Posterior vena cava (tissue), 2 donors: ENCODE results near the gene NFKBIA. TPM values are rescaled to one million over a fixed set of nuclear protein-coding genes. Genes with fewer than 3 reads are reported as not detected.
"Not testable (repeated sequence)": the region's sequence is repeated elsewhere in the genome, so short reads cannot be mapped to it uniquely, and the experiment has no call there.

Experiments used
- DNase-seq: peaks from one replicate; pipeline ENCODE4 v3.0.0-alpha.2; 2020; ENCODE audit warnings: low spot score
- intact Hi-C, 2 donors: fragments of 100-400 bp; cut with DNase I; formaldehyde crosslinking; loops; one replicate each; pipeline versions ENCODE4 v1.14.1 to v1.14.2; 2022 to 2023
- long read RNA-seq, 2 donors: library from polyadenylated mRNA; unstranded; transcript quantifications; one replicate each; pipeline ENCODE4 v2.0.0, GENCODE V29; 2020 to 2021
- total RNA-seq, 2 donors: library from RNA; stranded (reverse); fragmentation: NEBNext Ultra II Directional; extraction: Animal tissue kit (Norgen Biotek cat#: 25700); gene quantifications; one replicate each; pipeline ENCODE4 v1.2.1, GENCODE V29; 2021
- donor health status: DM: yes; HTN: yes; CAD: no.
- donor health status: DM: yes; HTN: yes; CAD: no.

The NFKBIA gene, protein sequence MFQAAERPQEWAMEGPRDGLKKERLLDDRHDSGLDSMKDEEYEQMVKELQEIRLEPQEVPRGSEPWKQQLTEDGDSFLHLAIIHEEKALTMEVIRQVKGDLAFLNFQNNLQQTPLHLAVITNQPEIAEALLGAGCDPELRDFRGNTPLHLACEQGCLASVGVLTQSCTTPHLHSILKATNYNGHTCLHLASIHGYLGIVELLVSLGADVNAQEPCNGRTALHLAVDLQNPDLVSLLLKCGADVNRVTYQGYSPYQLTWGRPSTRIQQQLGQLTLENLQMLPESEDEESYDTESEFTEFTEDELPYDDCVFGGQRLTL
- 100 to 1,000 TPM in 1 of 2 donors, 10 to 100 TPM in 1; 87.1 to 127 TPM for total RNA-seq
- long read RNA-seq, donor 1, transcript NFKBIA-201 (6 exons, 1,558 nt), result major isoform, 19 of 23 reads
- long read RNA-seq, donor 1, partial matches to known transcripts, result 2 of 23 reads
- long read RNA-seq, donor 1, other reads (novel, unspliced or antisense), result 0 of 23 reads
- long read RNA-seq, donor 2, transcript NFKBIA-201 (6 exons, 1,558 nt), result major isoform, 93 of 113 reads
- long read RNA-seq, donor 2, transcript NFKBIA-209 (5 exons, 1,537 nt), result minor isoform, 8 of 113 reads
- long read RNA-seq, donor 2, partial matches to known transcripts, result 5 of 113 reads
- long read RNA-seq, donor 2, other reads (novel, unspliced or antisense), result 6 of 113 reads

DNA sequence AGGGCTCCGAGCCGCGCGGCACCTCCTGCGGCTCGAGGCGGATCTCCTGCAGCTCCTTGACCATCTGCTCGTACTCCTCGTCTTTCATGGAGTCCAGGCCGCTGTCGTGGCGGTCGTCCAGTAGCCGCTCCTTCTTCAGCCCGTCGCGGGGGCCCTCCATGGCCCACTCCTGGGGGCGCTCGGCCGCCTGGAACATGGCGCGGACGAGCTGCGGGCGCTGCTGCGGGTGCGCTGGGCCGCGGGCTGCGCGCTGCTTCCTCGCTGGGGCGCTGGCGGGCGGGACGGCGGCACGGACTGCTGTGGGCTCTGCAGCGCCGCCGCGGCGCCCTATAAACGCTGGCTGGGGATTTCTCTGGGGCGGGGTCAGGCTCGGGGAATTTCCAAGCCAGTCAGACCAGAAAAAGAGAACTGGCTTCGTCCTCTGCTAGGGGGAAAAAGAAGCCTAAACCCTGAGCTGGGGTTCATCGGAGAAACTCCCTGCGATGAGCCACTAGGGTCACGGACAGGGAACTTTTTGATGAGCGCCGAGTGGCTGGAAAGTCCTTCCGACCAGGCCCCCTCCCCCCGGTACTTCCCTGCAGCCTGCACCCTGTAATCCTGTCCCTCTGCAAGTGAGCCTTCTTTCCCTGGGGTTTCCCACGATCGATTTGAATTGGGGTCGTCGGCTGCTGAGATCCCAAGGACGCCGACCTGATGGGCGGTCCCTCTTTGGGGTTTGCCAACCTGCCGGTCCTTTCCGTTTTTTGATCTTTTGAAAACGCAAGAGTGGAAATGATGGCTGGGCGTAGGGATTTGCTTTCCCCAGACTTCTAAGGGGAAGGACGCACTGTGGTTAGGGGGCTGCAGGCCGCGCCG is at the start of gene NFKBIA:
NFKBIA (minus strand) TSS at position 301 of the 855 bp plus-strand sequence; CDS start at position 196, 105 bp downstream.
- intact Hi-C loops, result loop anchor here (5.0 to 10.0 kb wide), 4 partner anchors 67 to 360 kb away; partner anchors contain the start of genes PSMA6 (in 2 of the 2) and FAM177A1 (in 1 of the 2)
- DNase-seq, result peak; percentile 98

DNA sequence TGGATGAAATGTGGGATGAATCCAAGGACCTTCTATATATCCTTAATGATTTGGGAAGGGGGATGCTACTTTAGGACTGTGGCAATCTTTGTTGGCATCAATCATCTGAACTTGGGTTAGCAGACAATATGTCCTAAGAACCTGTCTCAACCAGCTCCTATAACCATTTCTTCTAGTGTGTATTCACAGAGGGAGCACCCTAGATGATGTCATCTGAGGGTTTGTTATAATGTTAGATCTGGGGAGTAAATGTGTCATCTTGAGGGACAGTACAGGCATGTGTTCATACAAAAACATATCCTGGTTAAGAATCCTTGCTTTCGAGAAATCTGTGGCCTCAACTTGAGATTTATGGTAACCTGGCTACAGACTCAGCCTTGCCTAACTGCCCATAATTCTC is 41.9 kb upstream of the NFKBIA start:
- DNase-seq, result no peak
- intact Hi-C loops, result no loop called here

DNA sequence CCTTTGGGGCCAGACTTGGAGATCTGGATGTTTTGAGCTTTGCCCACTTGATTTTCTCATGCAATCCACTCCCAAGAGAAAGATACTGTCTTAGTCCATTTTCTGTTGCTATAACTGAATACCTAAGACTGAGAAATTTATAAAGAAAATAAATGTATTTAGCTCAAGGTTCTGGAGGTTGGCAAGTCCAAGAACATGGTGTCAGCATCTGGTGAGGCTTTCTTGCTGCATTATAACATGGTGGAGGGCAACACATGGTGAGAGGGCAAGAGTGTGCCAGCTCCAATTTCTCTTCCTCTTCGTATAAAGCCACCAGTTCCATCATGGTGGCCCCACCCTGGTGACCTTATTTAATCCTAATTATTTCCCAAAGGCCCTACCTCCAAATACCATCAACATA is 39.6 kb upstream of the NFKBIA start:
- intact Hi-C loops, result no loop called here
- DNase-seq, result no peak

DNA sequence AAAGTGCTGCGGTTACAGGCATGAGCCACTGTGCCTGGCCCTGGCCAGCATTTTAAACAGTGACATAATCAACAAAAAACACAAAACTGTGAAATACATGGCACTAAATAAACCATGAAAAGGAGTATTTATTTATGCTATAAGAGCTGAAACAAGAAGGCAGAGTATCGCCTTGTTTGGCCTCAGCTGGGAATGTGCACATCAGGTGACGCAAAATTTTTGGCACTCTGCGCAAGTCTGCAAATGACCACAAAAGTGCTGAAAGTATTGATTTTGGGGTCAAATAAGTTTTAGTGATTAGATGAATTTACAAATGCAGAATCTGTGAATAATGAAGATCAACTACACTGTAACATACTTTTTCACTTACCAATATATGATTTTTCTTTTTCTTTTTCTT is 36.6 kb upstream of the NFKBIA start:
- DNase-seq, result no peak
- intact Hi-C loops, result no loop called here

DNA sequence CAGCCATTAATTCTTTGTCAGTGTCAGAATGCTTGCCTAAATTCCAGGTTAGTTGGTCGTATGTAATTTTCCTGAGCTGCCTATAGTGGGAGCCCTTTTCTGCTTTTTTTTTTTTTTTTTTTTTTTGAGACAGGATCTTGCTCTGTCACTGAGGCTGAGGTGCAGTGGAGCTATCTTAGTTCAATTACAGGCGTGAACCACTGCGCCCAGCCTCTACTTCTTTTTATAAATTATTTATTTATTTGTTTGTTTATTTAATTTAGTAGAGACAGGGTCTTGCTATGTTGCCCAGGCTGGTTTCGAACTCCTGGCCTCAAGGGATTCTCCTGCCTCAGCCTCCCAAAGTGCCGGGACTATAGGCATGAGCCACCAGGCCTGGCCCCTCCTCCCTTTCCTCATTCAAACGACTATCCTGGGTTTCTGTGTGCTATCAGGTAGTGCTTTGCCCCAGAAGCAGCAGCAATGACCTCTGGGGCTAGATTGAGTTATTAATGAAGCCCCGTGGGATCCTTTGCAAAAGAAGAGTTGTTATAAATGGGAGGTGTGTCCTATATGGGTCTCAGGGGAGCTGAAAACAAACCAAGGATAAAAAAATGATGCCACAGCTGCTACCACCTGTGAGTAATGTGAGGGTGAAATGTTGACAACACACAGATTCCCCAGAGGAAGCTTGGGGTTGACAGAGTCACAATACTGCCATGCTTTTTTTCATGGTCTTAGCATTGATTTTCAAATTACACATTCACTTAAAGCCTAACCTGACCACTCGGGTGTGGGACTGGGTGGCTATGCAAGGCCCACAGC is 34.6 kb upstream of the NFKBIA start:
- intact Hi-C loops, result no loop called here

DNA sequence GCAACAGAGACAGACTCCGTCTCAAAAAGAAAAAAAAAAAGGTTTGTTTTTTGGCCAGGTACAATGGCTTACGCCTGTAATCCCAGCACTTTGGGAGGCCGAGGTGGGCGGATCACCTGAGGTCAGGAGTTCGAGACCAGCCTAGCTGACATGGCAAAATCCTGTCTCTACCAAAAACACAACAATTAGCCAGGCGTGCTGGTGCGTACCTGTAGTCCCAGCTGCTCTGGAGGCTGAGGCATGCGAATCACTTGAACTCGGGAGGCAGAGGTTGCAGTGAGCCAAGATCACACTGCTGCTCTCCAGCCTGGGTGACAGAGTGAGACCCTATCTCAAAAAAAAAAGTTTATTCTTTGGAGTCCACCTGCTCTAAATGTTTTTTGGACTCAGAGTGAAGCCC is 33.9 kb upstream of the NFKBIA start:
- intact Hi-C loops, result not testable (repeated sequence)
- peak; percentile 34 for DNase-seq

More for the DNA sequence above, 34.6 kb upstream of the NFKBIA start:
- peak; percentile 52 for DNase-seq

DNA sequence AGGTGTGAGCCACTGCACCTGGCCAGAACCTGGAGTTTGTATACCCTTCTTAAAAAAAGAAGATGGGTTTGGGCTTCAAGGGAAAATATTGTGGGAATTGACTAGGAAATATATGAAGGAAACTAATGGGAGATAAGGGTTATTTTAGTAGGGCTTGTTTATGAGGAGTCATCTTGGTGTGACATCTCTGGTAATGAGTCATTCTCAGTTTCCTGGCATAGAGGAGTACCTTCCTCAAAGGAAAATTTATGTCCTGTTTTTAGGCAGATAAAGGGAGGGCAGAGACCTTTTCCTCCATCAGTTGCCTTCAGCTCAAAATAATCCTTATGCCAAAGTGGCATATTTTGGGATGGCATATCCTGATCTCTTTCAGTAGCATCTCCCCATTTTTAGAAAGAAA is 30.6 kb upstream of the NFKBIA start:
- no peak for DNase-seq
- intact Hi-C loops, result no loop called here

DNA sequence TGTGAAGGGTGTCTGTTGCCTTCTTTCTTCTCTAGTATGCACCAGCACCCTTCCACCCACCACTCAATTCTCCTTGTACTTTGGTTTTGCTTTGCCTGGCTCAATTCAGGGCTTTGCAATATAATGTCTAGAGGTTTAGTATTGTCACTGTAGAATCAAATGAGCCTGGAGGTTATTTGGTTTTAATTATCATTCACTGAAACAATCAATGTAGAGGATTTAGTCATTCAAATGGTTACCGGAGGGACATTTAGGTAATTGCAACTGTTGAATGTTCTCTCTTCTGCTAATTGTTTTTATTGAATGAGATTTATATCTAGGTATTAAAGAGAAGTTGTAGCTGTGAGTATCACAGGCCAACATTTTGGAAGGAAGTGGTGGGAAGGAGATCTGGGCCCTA is 29.3 kb upstream of the NFKBIA start:
- intact Hi-C loops, result no loop called here
- no peak for DNase-seq

DNA sequence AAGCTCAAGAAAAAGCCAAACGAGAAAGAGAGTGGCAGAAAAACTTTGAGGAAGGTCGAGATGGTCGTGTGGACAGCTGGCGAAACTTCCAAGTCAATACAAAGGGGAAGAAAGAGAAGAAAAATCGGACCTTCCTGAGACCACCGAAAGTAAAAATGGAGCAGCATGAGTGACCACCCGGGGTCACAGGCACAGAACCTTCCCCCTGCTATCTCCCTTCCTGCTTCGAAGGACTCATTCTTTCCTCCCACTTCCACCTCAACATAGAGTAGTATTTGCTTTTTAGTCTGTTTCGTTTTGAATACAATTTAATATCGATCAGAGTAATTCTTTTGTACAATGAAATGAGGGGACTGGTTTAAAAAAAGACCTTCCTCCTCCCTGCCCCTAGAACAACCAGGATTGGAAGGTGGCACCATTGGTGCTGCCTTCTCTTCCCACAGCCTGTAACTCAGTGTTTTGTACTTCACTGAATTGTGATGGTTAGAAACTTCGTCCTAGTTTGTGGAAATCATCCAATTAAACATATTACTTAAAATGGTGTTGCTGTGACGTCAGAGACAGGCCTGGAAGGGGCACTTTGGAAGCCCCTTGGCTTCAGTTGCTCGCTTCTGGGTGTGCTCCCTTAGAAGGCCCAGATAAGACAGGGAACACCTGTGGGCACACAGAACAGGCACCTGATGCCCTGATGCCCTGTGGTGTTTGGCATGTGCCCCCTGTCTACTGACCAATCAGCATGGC is 26.1 kb upstream of the NFKBIA start:
- intact Hi-C loops, result no loop called here

DNA sequence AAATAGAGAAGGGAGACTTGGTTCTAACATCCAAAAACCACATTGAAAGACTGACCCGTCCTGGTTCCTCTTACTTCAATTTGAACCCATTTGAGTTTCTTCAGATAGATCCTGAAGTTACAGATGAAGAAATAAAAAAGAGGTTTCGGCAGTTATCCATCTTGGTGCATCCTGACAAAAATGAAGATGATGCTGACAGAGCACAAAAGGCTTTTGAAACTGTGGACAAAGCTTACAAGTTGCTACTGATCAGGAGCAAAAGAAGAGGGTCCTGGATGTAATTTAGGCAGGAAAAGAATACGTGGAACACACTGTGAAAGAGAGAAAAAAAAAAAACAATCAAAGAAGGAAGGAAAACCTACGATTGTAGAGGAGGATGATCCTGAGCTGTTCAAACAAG is 25.4 kb upstream of the NFKBIA start:
- intact Hi-C loops, result no loop called here

More for the DNA sequence above, 26.1 kb upstream of the NFKBIA start:
- peak; percentile 31 for DNase-seq

DNA sequence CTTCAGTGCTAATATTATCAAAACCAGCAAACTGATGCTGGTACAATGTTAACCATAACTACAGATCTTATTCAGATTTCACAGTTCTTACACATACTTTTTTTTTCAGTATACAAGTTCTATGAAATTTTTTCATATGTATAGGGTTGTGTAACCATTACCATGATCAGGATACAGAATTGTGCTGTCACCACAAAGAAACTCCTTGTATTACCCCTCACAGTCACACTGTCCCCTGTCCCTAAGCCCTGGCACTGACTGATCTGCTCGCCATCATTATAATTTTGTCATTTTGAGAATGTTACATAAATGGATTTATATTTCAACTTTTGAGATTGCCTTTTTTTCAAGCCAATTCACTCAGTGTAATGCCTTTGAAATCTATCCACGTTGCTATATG is 21.3 kb upstream of the NFKBIA start:
- DNase-seq, result no peak
- intact Hi-C loops, result no loop called here

More for the DNA sequence above, 25.4 kb upstream of the NFKBIA start:
- DNase-seq, result no peak

DNA sequence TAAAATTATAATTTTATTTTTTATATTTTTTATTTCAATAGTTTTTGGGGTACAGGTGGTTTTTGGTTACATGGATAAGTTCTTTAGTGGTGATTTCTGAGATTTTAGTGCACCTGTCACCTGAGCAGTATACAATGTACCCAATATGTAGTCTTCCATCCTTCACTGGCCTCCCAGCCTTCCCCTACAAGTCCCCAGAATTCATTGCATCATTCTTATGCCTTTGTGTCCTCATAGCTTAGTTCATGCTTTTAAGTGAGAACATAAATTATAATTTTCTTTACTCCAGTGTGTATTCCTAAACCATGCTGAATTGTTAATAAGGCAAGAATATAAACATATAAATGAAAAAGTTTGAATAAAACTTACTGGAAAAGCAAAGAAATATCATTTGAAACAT is 19.1 kb upstream of the NFKBIA start:
- intact Hi-C loops, result no loop called here
- DNase-seq, result no peak

DNA sequence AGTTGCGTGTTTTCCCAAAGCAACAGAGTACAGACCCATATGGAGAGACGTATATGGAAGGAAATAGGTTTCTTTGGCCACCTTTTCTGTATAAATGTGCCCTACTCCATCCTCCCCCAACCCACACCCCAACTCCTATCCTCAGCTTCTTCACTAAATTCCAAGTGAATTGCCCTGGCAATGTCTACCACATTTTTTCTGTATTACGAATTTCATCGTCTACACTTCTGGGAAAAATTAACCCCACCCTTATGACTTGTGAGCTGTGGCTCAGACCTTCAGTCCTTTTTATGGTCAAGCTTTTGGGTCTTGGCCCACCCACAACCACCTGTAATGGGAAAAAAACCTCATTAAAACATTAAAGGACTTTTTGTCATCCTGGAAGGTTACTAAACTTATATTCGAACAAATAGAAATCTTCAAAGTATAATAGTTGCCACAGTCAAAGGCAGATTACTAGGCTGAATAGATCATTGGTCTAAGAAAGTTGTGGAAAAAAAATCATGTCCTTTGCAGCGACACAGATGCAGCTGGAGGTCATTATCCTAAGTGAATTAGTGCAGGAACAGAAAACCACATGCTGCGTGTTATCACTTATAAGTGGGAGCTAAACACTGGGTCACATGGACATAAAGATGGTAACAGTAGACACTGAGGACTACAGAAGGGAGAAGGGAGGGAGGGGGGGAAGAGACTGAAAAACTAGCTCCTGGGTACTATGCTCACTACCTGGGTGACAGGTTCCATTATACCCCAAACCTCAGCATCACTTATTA is 15.7 kb upstream of the NFKBIA start:
- DNase-seq, result no peak
- intact Hi-C loops, result no loop called here

DNA sequence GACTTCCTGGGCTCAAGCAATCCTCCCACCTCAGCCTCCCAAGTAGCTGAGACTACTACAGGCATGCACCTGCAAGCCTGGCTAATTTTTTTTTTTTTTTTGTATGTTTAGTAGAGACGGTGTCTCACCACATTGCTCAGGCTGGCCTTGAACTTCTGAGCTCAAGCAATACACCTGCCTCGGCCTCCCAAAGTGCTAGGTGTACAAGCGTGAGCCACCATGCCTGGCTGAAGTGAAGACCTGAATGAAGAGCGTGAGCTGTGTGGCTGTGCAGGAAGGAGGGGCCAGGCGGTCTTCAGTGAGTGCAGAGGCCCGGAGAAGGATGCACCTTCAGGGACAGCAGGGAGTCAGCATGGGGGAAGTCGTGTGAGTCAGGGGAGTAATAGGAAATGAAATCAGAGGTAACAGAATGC is 14.9 kb upstream of the NFKBIA start:
- no peak for DNase-seq
- intact Hi-C loops, result loop anchor here in 1 of 2 donors (5.0 to 10.0 kb wide), 3 partner anchors 165 to 295 kb away; partner anchors contain the start of genes PPP2R3C and PRORP

DNA sequence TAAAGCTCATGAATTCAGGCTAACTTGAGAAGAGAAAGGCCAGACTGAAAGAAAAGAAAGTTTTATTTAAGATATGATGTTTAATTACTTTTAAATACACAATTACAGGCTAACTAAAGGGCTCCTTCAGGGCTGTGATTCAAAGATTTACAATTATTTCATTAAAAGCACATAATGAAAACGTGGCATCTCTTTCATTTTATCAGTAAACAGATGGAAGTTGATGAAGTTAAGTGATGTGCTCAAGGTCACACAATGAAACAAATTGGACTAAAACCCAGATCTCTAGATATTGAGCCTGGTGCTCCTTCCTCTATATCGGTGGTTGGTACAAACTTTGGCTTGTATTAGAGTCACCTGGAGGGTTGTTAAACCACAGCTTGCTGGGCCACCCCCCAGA is 13.5 kb upstream of the NFKBIA start:
- intact Hi-C loops, result loop anchor here in 1 of 2 donors (5.0 to 10.0 kb wide), 3 partner anchors 163 to 293 kb away; partner anchors contain the start of genes PPP2R3C and PRORP
- no peak for DNase-seq

DNA sequence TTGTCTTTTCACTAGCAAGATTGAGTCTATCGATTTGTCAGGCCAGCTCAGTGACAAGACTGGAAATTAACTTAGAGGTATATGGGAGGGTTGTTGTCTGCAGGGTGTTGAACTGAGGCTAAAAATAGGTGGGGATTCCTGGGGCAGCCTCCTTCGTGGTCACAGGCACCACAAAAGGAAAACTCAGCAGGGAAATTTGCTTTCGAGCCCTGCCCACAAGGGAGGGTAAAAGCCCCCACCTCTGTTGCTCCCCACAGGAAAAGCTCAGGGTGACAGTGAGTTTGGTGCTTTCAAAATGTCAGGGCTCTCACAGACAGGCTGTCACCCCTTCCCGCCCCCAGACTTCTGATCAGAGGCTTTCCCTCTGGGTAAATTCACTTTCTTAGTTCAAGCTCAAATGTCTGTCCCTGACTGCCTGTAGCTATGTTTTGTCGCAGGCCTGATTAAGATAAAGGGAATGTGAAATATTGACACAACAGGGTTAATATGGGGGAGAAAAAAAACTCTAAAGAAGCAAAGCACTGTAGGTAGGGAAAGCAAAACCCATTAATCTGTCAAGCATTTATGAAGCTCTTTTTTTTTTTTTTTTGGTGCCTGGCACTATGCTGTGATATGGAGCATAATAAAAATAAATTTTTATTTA is 11.7 kb upstream of the NFKBIA start:
- intact Hi-C loops, result loop anchor here in 1 of 2 donors (5.0 to 10.0 kb wide), 3 partner anchors 161 to 291 kb away; partner anchors contain the start of genes PPP2R3C and PRORP
- no peak for DNase-seq

DNA sequence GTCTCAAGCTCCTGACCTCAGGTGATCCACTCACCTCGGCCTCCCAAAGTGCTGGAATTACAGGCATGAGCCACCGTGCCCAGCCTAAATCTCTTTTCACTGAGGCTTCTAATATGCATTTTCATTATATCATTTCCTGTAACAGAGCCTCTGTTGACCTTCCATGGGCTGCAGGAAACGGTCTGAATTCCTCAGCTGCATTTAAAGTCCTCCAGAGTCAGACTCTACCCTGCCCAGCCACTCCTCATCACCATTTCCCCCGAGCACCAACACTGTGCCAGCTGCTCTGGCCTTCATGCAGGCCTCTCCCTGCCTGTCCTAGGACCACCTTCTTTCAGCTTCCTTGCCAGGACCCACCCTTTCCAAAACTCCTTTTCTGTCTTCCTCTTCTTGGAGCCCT is 9.8 kb upstream of the NFKBIA start:
- no peak for DNase-seq
- intact Hi-C loops, result loop anchor here in 1 of 2 donors (10.0 kb wide), 2 partner anchors 160 to 290 kb away; partner anchors contain the start of genes PPP2R3C and PRORP
